ENCODE data around the gene MERTK. TPM values are rescaled to one million over a fixed set of nuclear protein-coding genes. Genes with fewer than 3 reads are reported as not detected.
A peak's percentile ranks its signal among the peaks of the same experiment; 100 is the strongest.
"Not testable (repeated sequence)": the region's sequence is repeated elsewhere in the genome, so short reads cannot be mapped to it uniquely, and the experiment has no call there.

Gene MERTK
- total and polyA plus RNA-seq, 3 donors from 2014 or later: 28.9 to 74.2 (median 73.8) TPM

- peak; percentile 31 for DNase-seq
- Histone ChIP-seq H3K27ac (peak overlapping the region; percentile 69 to 79), H3K27me3 (no peaks in the 10 kb centered on the region), H3K4me3 (no peak overlapping the region), H3K4me1 (peaks cover 52% of the 10 kb centered on the region), H3K36me3 (ENCODE audit: low read depth, missing control alignments) (no peaks in the 10 kb centered on the region), H3K9me3 (no peaks in the 10 kb centered on the region)
- intact Hi-C loops (cut with DNase I; ENCODE audit: low total_unique reads): no loop called here
- TF ChIP-seq CTCF (IDR thresholded peaks at IDR 0.05): no peak
- no peak for TF ChIP-seq POLR2A (IDR thresholded peaks at IDR 0.05)
- 31 to 46% methylated on average over 6 of the region's 6 CpGs for WGBS, 2 donors
Measured at GRCh38 chr2:111957872-111958354, 59.5 kb downstream of the MERTK start.

GRCh38 chr2:111958901-111959300 is 60.5 kb downstream of the MERTK start:
- no peaks in the 10 kb centered on the region for H3K27me3 ChIP-seq
- intact Hi-C loops (cut with DNase I; ENCODE audit: low total_unique reads): no loop called here
- DNase-seq: no peak
- H3K4me1 ChIP-seq: peaks cover 52% of the 10 kb centered on the region
- H3K36me3 ChIP-seq (ENCODE audit: low read depth, missing control alignments): no peaks in the 10 kb centered on the region
- no peaks in the 10 kb centered on the region for H3K9me3 ChIP-seq
- peak overlapping the region; percentile 69 to 79 for H3K27ac ChIP-seq
- TF ChIP-seq CTCF (IDR thresholded peaks at IDR 0.05) (peak; percentile 21 to 44 (median 25)), POLR2A (IDR thresholded peaks at IDR 0.05) (no peak)
- H3K4me3 ChIP-seq: no peak overlapping the region
- 60 to 68% methylated on average over 1 of the region's 1 CpG for WGBS, 2 donors

- no peak for DNase-seq
- Histone ChIP-seq H3K4me1 (peaks cover 31% of the 10 kb centered on the region), H3K27ac (no peak overlapping the region), H3K27me3 (no peaks in the 10 kb centered on the region), H3K36me3 (ENCODE audit: low read depth, missing control alignments) (no peaks in the 10 kb centered on the region), H3K4me3 (no peak overlapping the region), H3K9me3 (no peaks in the 10 kb centered on the region)
- TF ChIP-seq CTCF (IDR thresholded peaks at IDR 0.05) (no peak), POLR2A (IDR thresholded peaks at IDR 0.05) (no peak)
- intact Hi-C loops (cut with DNase I; ENCODE audit: low total_unique reads): no loop called here
- 72 to 81% methylated on average over 7 of the region's 7 CpGs for WGBS, 2 donors
Measured at GRCh38 chr2:111961663-111962062, 63.3 kb downstream of the MERTK start.

- H3K27me3 ChIP-seq; intact Hi-C loops (cut with DNase I; ENCODE audit: low total_unique reads); H3K27ac ChIP-seq; DNase-seq; H3K9me3 ChIP-seq; H3K36me3 ChIP-seq (ENCODE audit: low read depth, missing control alignments); H3K4me3 ChIP-seq: not testable (repeated sequence)
- WGBS, 2 donors: 65 to 83% methylated on average over 7 to 8 of the region's 9 CpGs
- peaks cover 20% of the 10 kb centered on the region for H3K4me1 ChIP-seq
Measured at GRCh38 chr2:111963086-111963485, 64.7 kb downstream of the MERTK start.

- DNase-seq; H3K27me3 ChIP-seq; H3K9me3 ChIP-seq; H3K4me3 ChIP-seq; H3K36me3 ChIP-seq (ENCODE audit: low read depth, missing control alignments); H3K27ac ChIP-seq; intact Hi-C loops (cut with DNase I; ENCODE audit: low total_unique reads): not testable (repeated sequence)
- 50 to 59% methylated on average over 2 to 4 of the region's 4 CpGs for WGBS, 2 donors
- peaks cover 16% of the 10 kb centered on the region for H3K4me1 ChIP-seq
Measured at GRCh38 chr2:111963508-111963907, 65.1 kb downstream of the MERTK start.

- no peaks in the 10 kb centered on the region for H3K9me3 ChIP-seq
- H3K27me3 ChIP-seq: no peaks in the 10 kb centered on the region
- intact Hi-C loops (cut with DNase I; ENCODE audit: low total_unique reads): no loop called here
- peak overlapping the region in 1 of 2 donors; percentile 44 for H3K27ac ChIP-seq
- no peak for TF ChIP-seq CTCF (IDR thresholded peaks at IDR 0.05)
- no peak for TF ChIP-seq POLR2A (IDR thresholded peaks at IDR 0.05)
- DNase-seq: no peak
- H3K4me3 ChIP-seq: no peak overlapping the region
- 82 to 88% methylated on average over 3 of the region's 3 CpGs for WGBS, 2 donors
- H3K36me3 ChIP-seq (ENCODE audit: low read depth, missing control alignments): no peaks in the 10 kb centered on the region
- peaks cover 7% of the 10 kb centered on the region for H3K4me1 ChIP-seq
Measured at GRCh38 chr2:111965062-111965461, 66.7 kb downstream of the MERTK start.
